Neural cell (in vitro differentiated cells): Measurements from ENCODE around the gene PDLIM1.

Experiments
- EZH2 ChIP-seq: fragments of 200-600, 300-800 bp; shearing (Covaris generic), sonication (generic); IDR thresholded peaks from 2 replicates; pipeline ENCODE4 v1.6.1; 2014; ENCODE audit warnings: antibody characterized with exemption, low read length, borderline replicate concordance, mild to moderate bottlenecking; ENCODE audit not compliant: insufficient read depth, poor library complexity, severe bottlenecking
- POLR2AphosphoS5 ChIP-seq: IDR thresholded peaks from 2 replicates; pipeline ENCODE4 v1.6.1; 2012
- RAD21 ChIP-seq: fragments of 450-650 bp; conservative IDR thresholded peaks from 2 replicates; pipeline ENCODE4 v1.6.1; 2014; ENCODE audit warnings: antibody characterized with exemption, mild to moderate bottlenecking, moderate library complexity
- TF ChIP-seq, protein P1 (sequence below): fragments of 450-650 bp; IDR thresholded peaks from 2 replicates; pipeline ENCODE4 v1.5.1; 2014; ENCODE audit warnings: antibody characterized with exemption, mild to moderate bottlenecking, moderate library complexity; ENCODE audit not compliant: poor library complexity, severe bottlenecking

DNA sequence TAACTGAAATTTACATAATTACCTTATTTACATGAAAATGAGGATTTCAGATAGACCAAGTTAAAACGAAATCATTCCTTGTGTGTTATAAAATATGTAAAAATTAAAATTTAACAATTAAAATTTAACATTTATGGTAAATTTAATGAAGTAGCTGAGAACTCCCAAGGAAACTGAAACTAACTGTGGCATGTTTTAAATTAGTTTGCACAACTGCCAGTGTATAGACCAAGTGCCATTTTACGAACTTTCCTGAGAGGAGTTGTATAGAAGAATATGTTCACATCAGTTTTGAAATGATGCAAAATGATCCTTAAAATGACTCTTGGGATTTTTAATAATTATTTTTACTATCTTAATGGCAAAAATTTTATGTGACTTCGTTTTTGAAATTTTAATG lies 23.6 kb downstream of the PDLIM1 start:
- TF ChIP-seq, protein P1, sequence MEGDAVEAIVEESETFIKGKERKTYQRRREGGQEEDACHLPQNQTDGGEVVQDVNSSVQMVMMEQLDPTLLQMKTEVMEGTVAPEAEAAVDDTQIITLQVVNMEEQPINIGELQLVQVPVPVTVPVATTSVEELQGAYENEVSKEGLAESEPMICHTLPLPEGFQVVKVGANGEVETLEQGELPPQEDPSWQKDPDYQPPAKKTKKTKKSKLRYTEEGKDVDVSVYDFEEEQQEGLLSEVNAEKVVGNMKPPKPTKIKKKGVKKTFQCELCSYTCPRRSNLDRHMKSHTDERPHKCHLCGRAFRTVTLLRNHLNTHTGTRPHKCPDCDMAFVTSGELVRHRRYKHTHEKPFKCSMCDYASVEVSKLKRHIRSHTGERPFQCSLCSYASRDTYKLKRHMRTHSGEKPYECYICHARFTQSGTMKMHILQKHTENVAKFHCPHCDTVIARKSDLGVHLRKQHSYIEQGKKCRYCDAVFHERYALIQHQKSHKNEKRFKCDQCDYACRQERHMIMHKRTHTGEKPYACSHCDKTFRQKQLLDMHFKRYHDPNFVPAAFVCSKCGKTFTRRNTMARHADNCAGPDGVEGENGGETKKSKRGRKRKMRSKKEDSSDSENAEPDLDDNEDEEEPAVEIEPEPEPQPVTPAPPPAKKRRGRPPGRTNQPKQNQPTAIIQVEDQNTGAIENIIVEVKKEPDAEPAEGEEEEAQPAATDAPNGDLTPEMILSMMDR, result no peak
- TF ChIP-seq POLR2AphosphoS5 (no peak), EZH2 (no peak), RAD21 (no peak)
